ENCODE measurements around the gene COLEC11. TPM values are rescaled to one million over a fixed set of nuclear protein-coding genes. Genes with fewer than 3 reads are reported as not detected.

The COLEC11 gene
- total and polyA plus RNA-seq, 9 of the 15 experiments (the other 6 are each of a cell fraction or from before 2014, with no cell fraction given), result 0.32 to 4.3 (median 1.8) TPM

DNA sequence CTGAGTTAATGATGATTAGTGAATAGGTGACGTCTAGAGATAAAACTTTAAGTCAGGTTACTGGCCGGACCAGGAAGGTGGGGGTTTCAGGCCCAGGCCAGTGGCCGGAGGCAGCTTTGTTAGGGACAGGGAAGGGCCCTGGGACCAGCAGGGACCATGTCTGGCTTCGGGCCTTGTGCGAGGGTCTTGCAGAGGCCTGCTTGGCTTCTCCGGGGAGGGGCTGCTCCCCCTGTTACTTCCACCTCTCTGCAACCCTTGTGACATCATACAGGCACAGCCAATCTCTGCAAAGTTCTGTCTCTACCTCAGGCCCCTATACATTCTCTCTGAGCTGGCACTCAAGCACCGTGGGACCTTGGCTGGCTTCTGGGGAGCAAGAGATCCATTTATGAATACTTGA lies 63.0 kb downstream of the COLEC11 start, which contains the start of gene ALLC (continued):
- TF ChIP-seq ZNF263 (CRISPR knock-in tag; IDR thresholded peaks at IDR 0.05; ENCODE audit: borderline replicate concordance) (no peak), CREM (IDR thresholded peaks at IDR 0.05; ENCODE audit: low read depth) (no peak), PTBP1 (IDR thresholded peaks at IDR 0.05; ENCODE audit: low read depth, low read length) (no peak), ARHGAP35 (IDR thresholded peaks at IDR 0.05; ENCODE audit: partially characterized antibody) (no peak)

DNA sequence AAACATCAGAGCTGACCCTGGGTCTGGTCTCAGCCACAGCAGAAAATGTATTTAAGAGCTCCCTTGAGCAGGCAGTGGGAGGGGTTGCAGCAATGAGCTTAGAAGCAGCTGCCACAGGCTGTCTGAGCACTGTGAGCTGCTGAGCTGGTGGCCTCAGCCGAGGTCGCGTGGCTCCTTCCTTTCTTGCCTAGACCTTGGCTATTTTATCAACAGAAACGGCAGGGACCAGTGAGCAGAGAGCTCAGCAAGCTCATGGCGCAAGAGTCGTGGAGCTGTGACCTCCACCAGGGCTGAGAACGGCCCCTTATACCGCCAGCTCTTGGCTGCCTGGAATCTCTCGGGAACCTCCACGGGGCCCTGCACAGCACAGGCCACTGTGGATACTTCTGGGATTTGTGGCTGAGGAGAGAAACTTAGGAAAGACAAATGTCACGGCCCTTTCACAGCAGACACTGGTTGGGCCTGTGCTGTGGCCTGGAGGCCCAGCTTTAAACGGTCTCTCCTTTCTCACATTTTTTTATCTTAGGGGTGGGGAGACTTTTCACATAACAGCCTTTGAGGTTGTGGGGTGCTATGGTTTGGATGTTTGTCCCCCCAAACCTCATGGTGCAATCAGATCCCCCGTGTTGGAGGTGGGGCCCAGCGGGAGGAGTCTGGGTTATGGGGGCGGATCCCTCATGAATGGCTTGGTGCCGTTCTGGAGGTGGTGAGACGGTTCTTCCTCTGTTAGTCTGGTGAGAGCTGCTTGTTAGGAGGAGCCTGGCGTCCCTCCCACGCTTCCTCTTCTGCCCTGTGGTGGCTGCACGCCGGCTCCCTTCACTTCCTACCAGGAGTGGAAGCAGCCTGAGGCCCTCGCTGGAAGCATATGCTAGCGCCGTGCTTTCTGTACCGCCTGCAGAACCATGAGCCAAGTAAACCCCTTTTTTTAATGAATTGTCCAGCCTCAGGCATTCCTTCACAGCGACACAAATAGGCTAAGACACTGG lies 64.8 kb downstream of the COLEC11 start:
- peaks cover 19 to 30% of the 10 kb centered on the region in 2 experiments for H3K27me3 ChIP-seq (ENCODE audit: control insufficient read depth in 2 of 2, insufficient read depth in 2 of 2, low read length in 2 of 2)
- no TSS peak for BruUV-seq (replicated peaks)
- H3K4me2 ChIP-seq (ENCODE audit: insufficient read depth, low read length), result no peak overlapping the region
- no peaks in the 10 kb centered on the region for H4K20me1 ChIP-seq (replicated peaks; ENCODE audit: control insufficient read depth, insufficient read depth, low read length)
- 36% methylated on average over 21 of the region's 26 CpGs for WGBS (ENCODE audit: insufficient coverage, low coverage, missing lambda C conversion rate)
- peaks cover 0 to 6% of the 10 kb centered on the region in 2 experiments; a peak in 1 of 5 replicates for H3K4me1 ChIP-seq (replicated peaks in 1 of 2; ENCODE audit: control insufficient read depth in 2 of 2, insufficient read depth in 2 of 2, low read length in 2 of 2)
- ATAC-seq (peak; percentile 50), FAIRE-seq (peak; percentile 71), DNase-seq (ENCODE audit: extremely low read depth in 1 of 4, low spot score in 3 of 4) (peak in 1 of 4 experiments; percentile 36)
- H3K79me2 ChIP-seq (ENCODE audit: control insufficient read depth, insufficient read depth, low read length), result no peaks in the 10 kb centered on the region
- no peak overlapping the region for H3K4me3 ChIP-seq
- peak overlapping the region; percentile 70 for H2AFZ ChIP-seq (ENCODE audit: low read depth, low read length)
- no peaks in the 10 kb centered on the region for H3K36me3 ChIP-seq (ENCODE audit: control insufficient read depth, insufficient read depth, low read length)
- no peaks in the 10 kb centered on the region for H3K9me3 ChIP-seq (replicated peaks; ENCODE audit: control insufficient read depth, insufficient read depth, low read depth, low read length)
- H3K9me1 ChIP-seq (ENCODE audit: control insufficient read depth, insufficient read depth, low read length), result no peaks in the 10 kb centered on the region
- no peak overlapping the region; the same call in 2 of the 3 replicates for H3K27ac ChIP-seq (ENCODE audit: extremely low read depth, low read depth, low read length)
- in situ Hi-C loops (cut with MboI) (loop anchor here (10.0 to 25.0 kb wide), 3 partner anchors 165 to 1547 kb away; no protein-coding TSS in a partner anchor), intact Hi-C loops (cut with micrococcal nuclease) (no loop called here)
- CTCF ChIA-PET (ENCODE audit: low intra/inter-chr PET ratio), result no interaction called here
- H3K9ac ChIP-seq (ENCODE audit: insufficient read depth in 1 of 2, low read depth in 2 of 2, low read length in 2 of 2), result peak overlapping the region in 1 of 2 experiments; percentile 54; a peak in 1 of 4 replicates
- POLR2A ChIA-PET, result interaction anchor here (0.5 to 0.6 kb wide), 2 partner anchors 17 to 944 kb away, joined by 3 to 5 read pairs; no protein-coding TSS in a partner anchor
- TF ChIP-seq, protein P1, sequence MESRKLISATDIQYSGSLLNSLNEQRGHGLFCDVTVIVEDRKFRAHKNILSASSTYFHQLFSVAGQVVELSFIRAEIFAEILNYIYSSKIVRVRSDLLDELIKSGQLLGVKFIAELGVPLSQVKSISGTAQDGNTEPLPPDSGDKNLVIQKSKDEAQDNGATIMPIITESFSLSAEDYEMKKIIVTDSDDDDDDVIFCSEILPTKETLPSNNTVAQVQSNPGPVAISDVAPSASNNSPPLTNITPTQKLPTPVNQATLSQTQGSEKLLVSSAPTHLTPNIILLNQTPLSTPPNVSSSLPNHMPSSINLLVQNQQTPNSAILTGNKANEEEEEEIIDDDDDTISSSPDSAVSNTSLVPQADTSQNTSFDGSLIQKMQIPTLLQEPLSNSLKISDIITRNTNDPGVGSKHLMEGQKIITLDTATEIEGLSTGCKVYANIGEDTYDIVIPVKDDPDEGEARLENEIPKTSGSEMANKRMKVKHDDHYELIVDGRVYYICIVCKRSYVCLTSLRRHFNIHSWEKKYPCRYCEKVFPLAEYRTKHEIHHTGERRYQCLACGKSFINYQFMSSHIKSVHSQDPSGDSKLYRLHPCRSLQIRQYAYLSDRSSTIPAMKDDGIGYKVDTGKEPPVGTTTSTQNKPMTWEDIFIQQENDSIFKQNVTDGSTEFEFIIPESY (CRISPR knock-in tag; IDR thresholded peaks at IDR 0.05), result peak; percentile 33; the same call in 1 of the 2 replicates
- TF ChIP-seq EGR1 (conservative IDR thresholded peaks at IDR 0.05), result peak; percentile 65
- peak; percentile 52; the same call in 1 of the 2 replicates for TF ChIP-seq ZNF316 (IDR thresholded peaks at IDR 0.05)
- TF ChIP-seq CEBPB (tag; IDR thresholded peaks at IDR 0.05), result 0 out of 2 replicates have a peak, but pooled peaks have one; percentile 25
- no peak for TF ChIP-seq KAT8 (IDR thresholded peaks at IDR 0.05; ENCODE audit: low read depth)
- TF ChIP-seq SPI1 (IDR thresholded peaks at IDR 0.05; ENCODE audit: borderline replicate concordance, low read depth, low read length), result 0 out of 2 replicates have a peak, but pooled peaks have one; percentile 30
- no peak for TF ChIP-seq FUS (optimal IDR thresholded peaks at IDR 0.05; ENCODE audit: low read depth, low read length)
